ENCODE results near the gene ASCL5. TPM values are rescaled to one million over a fixed set of nuclear protein-coding genes. Genes with fewer than 3 reads are reported as not detected.
A peak's percentile ranks its signal among the peaks of the same experiment; 100 is the strongest.

Gene ASCL5
- total and polyA plus RNA-seq, 9 of the 15 experiments (the other 6 are each of a cell fraction or from before 2014, with no cell fraction given): 0.09 TPM; not detected in 8

DNA sequence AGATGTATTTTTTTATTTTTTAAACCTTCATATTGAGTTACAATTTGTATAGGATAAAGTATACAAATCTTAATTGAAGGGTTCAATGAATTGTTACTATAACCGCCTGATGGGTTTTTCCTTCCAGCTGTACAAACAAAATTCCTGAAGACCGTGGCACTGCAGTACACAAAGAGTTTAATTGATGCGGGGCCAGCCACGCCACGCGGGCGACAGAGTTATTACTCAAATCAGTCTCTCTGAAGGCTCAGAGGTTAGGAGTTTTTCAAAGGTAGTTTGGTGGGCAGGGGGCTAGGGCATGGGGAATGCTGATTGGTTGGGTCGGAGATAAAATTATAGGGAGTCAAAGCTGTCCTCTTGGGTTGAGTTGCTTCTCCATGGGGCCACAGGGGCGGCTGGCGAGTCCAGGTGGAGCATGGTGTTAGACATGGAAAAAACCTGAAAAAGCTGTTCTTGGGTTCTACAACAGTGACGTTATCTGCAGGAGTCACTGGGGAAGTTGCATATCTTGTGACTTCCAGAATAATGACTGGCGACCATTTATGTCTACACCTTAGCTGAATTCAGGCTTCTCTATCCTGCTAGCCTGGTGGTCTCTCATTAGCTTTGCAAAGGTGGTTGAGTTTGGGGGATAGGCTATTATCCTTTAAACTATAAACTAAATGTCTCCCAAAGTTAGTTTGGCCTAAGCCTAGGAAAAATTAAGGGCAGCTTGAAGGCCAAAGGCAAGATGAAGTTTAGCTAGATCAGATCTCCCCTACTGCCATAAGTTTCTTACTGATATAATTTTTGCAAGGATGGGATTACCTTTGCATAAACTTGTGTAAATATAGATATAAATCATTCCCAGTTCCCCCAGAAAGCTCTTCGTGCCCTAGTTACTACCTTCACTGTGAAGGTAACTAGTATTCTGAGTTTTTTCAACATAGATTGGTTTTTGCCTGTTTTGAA lies 40.3 kb upstream of the ASCL5 start (continued):
- TF ChIP-seq, protein P1, sequence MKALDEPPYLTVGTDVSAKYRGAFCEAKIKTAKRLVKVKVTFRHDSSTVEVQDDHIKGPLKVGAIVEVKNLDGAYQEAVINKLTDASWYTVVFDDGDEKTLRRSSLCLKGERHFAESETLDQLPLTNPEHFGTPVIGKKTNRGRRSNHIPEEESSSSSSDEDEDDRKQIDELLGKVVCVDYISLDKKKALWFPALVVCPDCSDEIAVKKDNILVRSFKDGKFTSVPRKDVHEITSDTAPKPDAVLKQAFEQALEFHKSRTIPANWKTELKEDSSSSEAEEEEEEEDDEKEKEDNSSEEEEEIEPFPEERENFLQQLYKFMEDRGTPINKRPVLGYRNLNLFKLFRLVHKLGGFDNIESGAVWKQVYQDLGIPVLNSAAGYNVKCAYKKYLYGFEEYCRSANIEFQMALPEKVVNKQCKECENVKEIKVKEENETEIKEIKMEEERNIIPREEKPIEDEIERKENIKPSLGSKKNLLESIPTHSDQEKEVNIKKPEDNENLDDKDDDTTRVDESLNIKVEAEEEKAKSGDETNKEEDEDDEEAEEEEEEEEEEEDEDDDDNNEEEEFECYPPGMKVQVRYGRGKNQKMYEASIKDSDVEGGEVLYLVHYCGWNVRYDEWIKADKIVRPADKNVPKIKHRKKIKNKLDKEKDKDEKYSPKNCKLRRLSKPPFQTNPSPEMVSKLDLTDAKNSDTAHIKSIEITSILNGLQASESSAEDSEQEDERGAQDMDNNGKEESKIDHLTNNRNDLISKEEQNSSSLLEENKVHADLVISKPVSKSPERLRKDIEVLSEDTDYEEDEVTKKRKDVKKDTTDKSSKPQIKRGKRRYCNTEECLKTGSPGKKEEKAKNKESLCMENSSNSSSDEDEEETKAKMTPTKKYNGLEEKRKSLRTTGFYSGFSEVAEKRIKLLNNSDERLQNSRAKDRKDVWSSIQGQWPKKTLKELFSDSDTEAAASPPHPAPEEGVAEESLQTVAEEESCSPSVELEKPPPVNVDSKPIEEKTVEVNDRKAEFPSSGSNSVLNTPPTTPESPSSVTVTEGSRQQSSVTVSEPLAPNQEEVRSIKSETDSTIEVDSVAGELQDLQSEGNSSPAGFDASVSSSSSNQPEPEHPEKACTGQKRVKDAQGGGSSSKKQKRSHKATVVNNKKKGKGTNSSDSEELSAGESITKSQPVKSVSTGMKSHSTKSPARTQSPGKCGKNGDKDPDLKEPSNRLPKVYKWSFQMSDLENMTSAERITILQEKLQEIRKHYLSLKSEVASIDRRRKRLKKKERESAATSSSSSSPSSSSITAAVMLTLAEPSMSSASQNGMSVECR (CRISPR knock-in tag; IDR thresholded peaks at IDR 0.05): no peak
- TF ChIP-seq SETDB1 (IDR thresholded peaks at IDR 0.05; ENCODE audit: low read length) (no peak), SIN3A (IDR thresholded peaks at IDR 0.05; ENCODE audit: borderline replicate concordance in 2 of 2, control insufficient read depth in 1 of 2, low read depth in 2 of 2, low read length in 2 of 2) (no peak), ILF3 (IDR thresholded peaks at IDR 0.05; ENCODE audit: borderline replicate concordance) (no peak), FOXP1 (CRISPR knock-in tag; IDR thresholded peaks at IDR 0.05) (no peak), BMI1 (IDR thresholded peaks at IDR 0.05; ENCODE audit: low read length) (no peak), ZNF57 (CRISPR knock-in tag; IDR thresholded peaks at IDR 0.05) (no peak), ZNF121 (CRISPR knock-in tag; conservative IDR thresholded peaks at IDR 0.05) (no peak), RBM14 (IDR thresholded peaks at IDR 0.05; ENCODE audit: borderline replicate concordance, insufficient read depth, low read depth, low read length) (no peak), SMARCC2 (IDR thresholded peaks at IDR 0.05; ENCODE audit: low read depth) (no peak), BACH1 (tag; IDR thresholded peaks at IDR 0.05) (0 out of 2 replicates have a peak, but pooled peaks have one; percentile 17), RFX1 (IDR thresholded peaks at IDR 0.05) (no peak), ATF7 (IDR thresholded peaks at IDR 0.05) (peak; percentile 88), TEAD2 (tag; IDR thresholded peaks at IDR 0.05) (no peak), EGR1 (conservative IDR thresholded peaks at IDR 0.05) (no peak), ZNF699 (CRISPR knock-in tag; IDR thresholded peaks at IDR 0.05; ENCODE audit: insufficient replicate concordance) (no peak), TCFL5 (CRISPR knock-in tag; conservative IDR thresholded peaks at IDR 0.05) (no peak), SMAD4 (CRISPR knock-in tag; conservative IDR thresholded peaks at IDR 0.05) (0 out of 2 replicates have a peak, but pooled peaks have one; percentile 45), SP1 (CRISPR knock-in tag; IDR thresholded peaks at IDR 0.05) (no peak), ZNF75A (CRISPR knock-in tag; IDR thresholded peaks at IDR 0.05) (no peak)

All from K562 (cell line).